Fibroblast of the aortic adventitia (primary cell): Measurements from ENCODE around the gene RAB19. TPM values are rescaled to one million over a fixed set of nuclear protein-coding genes. Genes with fewer than 3 reads are reported as not detected.

Experiments used
- DNase-seq: peaks from one replicate; pipeline ENCODE4 v3.0.0-alpha.2; 2010; ENCODE audit warnings: low read depth
- H3K4me3 ChIP-seq: 2 replicates; pipeline ENCODE4 v1.5.1; 2011; ENCODE audit warnings: low read depth, mild to moderate bottlenecking, control low read depth, low read length, moderate library complexity
- total RNA-seq: library from RNA; depleted of rRNA; stranded (reverse); fragments of >200 nt; gene quantifications from 2 replicates; pipeline ENCODE4 v1.2.3, GENCODE V29; 2012; ENCODE audit warnings: low replicate concordance
- TF ChIP-seq, protein P1 (sequence below): IDR thresholded peaks from 2 replicates; pipeline ENCODE4 v1.5.1; 2011; ENCODE audit warnings: mild to moderate bottlenecking, low read length, control low read depth, inconsistent platforms; ENCODE audit not compliant: insufficient read depth

Gene RAB19
- total RNA-seq, 1 donor = not detected

DNA sequence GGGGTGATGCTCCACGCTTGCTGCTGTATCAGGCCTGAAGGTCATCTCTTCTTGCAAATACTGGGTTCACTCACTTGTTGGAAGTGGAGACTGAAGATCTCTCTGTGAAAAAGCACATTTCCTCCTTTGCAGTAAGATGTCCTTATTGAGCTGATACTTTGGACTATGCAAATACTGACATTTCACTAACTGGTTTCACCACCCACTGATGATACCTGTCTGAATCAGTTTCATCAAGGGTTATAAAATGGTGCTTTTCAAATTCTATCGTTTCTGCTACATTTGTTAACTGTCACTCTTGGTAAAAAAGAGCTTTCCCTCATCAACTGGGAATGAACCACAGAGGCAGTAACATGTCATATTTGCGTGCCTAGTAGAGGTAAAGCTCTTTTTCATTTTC is 35.5 kb downstream of the RAB19 start:
- TF ChIP-seq, protein P1, sequence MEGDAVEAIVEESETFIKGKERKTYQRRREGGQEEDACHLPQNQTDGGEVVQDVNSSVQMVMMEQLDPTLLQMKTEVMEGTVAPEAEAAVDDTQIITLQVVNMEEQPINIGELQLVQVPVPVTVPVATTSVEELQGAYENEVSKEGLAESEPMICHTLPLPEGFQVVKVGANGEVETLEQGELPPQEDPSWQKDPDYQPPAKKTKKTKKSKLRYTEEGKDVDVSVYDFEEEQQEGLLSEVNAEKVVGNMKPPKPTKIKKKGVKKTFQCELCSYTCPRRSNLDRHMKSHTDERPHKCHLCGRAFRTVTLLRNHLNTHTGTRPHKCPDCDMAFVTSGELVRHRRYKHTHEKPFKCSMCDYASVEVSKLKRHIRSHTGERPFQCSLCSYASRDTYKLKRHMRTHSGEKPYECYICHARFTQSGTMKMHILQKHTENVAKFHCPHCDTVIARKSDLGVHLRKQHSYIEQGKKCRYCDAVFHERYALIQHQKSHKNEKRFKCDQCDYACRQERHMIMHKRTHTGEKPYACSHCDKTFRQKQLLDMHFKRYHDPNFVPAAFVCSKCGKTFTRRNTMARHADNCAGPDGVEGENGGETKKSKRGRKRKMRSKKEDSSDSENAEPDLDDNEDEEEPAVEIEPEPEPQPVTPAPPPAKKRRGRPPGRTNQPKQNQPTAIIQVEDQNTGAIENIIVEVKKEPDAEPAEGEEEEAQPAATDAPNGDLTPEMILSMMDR = no peak
- DNase-seq = no peak
- H3K4me3 ChIP-seq = no peak overlapping the region

DNA sequence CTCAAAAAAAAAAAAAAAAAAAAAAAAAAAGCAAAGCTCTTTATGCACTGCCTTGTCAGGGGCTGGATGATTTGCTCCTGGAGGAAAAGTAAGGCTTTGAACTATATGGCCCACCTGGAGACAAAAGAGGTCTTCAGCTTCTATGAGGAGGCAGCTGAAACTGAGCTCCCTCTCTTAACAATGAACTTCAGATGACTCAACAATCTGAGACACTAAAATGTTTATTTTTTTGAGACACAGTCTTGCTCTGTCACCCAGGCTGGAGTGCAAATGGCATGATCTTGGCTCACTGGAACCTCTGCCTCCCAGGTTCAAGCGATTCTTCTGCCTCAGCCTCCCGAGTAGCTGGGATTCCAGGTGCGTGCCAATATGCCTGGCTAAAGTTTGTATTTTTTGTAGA is 36.7 kb downstream of the RAB19 start:
- DNase-seq = no peak
- no peak overlapping the region for H3K4me3 ChIP-seq
- TF ChIP-seq, protein P1 = no peak

DNA sequence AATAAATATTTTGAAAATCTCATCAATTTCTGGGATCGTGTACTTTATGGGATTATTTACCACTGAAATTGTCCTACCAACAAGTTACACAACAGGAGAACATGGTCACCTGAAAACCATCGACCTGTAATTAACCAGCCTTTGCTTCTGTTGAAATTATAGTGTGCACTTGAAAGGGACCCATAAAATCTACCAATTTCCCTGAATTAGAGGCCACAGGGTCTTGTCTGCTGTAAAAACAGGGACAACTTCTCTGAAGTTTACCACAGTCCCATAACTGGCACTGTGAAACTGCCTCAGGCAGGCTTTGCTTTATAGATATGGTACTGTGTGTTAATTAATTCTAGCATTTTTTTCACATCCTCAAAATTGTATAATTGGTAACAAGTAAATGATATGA is 37.7 kb downstream of the RAB19 start:
- no peak overlapping the region for H3K4me3 ChIP-seq
- TF ChIP-seq, protein P1 = no peak
- DNase-seq = no peak

DNA sequence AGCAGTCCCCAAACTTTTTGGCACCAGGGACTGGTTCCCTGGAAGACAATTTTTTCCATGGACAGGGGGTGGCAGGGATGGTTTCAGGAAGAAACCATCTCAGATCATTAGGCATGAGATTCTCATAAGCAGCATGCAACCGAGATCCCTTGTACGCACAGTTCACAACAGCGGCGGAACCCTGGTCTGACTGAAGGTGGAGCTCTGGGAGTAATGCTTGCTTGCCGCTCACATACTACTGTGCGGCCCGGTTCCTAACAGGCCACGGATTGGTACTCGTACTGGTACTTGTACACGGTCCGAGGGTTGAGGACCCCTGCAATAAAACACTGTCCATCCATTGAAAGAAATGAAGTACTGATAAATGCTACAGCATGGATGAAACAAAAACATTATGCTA is 42.6 kb downstream of the RAB19 start:
- DNase-seq = no peak
- H3K4me3 ChIP-seq = no peak overlapping the region
- TF ChIP-seq, protein P1 = no peak

DNA sequence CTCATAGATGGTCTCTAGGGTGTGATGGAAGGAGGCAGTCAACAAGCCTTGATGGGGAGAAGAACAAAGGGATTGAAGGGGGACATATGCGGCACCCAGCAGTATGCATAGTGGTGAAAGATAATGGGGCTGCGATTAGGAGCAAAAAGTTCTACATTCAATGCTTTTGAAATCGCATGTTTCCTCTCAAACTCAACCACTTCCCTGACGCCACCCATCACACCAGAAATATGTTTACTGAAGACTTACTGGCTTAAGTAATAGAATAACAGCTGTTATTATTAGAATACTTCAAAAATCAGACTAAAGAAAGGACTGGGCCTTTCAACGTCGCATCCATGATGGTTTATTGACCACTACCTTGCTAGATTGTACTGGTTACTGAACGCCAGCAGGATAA is 44.0 kb downstream of the RAB19 start:
- TF ChIP-seq, protein P1 = no peak
- no peak overlapping the region for H3K4me3 ChIP-seq
- DNase-seq = no peak

DNA sequence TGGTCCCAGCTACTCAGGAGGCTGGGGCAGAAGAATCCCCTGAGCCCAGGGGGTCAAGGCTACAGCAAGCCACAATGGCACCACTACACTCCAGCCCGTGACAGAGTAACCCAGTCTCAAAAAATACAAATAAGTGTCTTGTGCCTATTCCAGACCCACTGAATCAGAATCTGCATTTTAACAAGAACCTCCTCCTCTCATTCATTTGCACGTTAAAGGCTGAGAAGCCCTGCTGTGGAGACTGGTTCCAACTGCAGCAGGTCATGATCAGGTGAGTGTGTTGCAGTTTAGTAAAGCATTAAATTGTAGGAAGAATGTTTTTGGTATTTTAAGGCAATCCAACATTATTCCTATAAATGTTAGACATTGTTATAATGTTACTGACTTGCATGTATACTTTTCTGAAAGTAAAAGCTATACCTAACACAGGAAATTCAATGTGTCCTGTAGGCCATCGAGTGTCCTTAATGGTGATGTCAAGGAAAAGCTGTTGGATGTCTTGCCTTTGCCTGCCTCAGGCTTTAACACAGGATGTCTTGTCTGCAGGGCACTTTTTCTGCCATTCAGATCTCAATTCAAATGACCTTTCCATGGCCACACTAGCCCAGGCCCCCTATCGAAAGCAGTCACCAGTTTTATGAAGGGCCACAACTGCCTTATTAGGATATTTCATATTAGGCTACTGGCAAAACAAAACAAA is 45.1 kb downstream of the RAB19 start:
- H3K4me3 ChIP-seq = no peak overlapping the region
- TF ChIP-seq, protein P1 = no peak
- DNase-seq = no peak

DNA sequence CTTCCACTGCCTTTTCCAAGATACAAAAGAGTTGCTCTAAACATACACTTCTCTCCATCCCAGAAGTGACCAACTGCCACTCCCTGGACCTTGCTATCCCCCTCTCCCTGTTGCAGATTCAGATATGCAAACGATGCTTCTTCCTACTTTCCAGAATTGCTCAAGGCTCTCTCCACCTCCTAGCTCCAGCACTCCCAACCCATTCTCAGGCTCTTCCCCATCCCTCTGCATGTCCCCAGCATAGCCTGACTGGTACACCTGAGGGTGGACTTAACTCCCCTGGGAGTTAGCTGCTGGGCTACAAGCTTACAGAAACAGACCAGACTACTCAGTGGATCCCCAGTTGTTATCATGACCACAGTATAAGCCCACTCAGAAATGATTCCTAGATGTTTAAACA is 47.9 kb downstream of the RAB19 start:
- H3K4me3 ChIP-seq = no peak overlapping the region
- TF ChIP-seq, protein P1 = no peak
- DNase-seq = no peak
